SK-N-SH (cell line): Measurements from ENCODE around the gene CHAT. TPM values are rescaled to one million over a fixed set of nuclear protein-coding genes. Genes with fewer than 3 reads are reported as not detected.
A peak's percentile ranks its signal among the peaks of the same experiment; 100 is the strongest.

Experiments
- CTCF ChIA-PET: fragments of 300-600, 350-600 bp; formaldehyde crosslinking; extraction: SDS; loops from one replicate; lab custom pipeline; 2021; lab: Yijun Ruan, JAX
- POLR2A ChIA-PET: fragments of 350-600 bp; sonication (Branson Sonifier 250); formaldehyde crosslinking; extraction: SDS; loops from one replicate; lab custom pipeline; 2020; ENCODE audit warnings: antibody characterized with exemption, inconsistent platforms; lab: Yijun Ruan, JAX
- DNase-seq: peaks from one replicate; pipeline ENCODE4 v3.0.0; 2012
- H2AFZ ChIP-seq: fragments of 200-600 bp; sonication (generic); 2 replicates; pipeline ENCODE4 v1.8.1; 2016; ENCODE audit warnings: antibody characterized with exemption, mild to moderate bottlenecking, low read depth
- H3F3A ChIP-seq: fragments of 200-600 bp; sonication (generic); replicated peaks from 2 replicates; pipeline ENCODE3; 2016; ENCODE audit warnings: antibody characterized with exemption, mild to moderate bottlenecking; ENCODE audit not compliant: insufficient read depth
- H3K27ac ChIP-seq, 2 experiments: fragments of 200-500 bp in 1 of 2; fragments of 200-600 bp in 1 of 2; sonication (Bioruptor generic) in 1 of 2; sonication (generic), shearing (Covaris generic) in 1 of 2; 2 replicates each; pipeline versions ENCODE4 v1.5.1 to v1.6.1; 2014 to 2016; ENCODE audit warnings: low read depth in 2 of 2, inconsistent platforms in 1 of 2, low read length in 1 of 2, mild to moderate bottlenecking in 1 of 2, mixed read lengths in 1 of 2
- H3K27me3 ChIP-seq: fragments of 200-600 bp; sonication (generic), shearing (Covaris generic); 2 replicates; pipeline ENCODE4 v1.6.1; 2016; ENCODE audit warnings: mixed run types; ENCODE audit not compliant: insufficient read depth
- H3K36me3 ChIP-seq, 2 experiments: fragments of 200-500 bp in 1 of 2; fragments of 200-600 bp in 1 of 2; sonication (Bioruptor generic) in 1 of 2; sonication (generic) in 1 of 2; replicated peaks in 1 of 2; 2 replicates each; pipeline versions ENCODE3 to v1.5.1; 2014 to 2016; ENCODE audit warnings: low read length in 1 of 2, mild to moderate bottlenecking in 1 of 2; ENCODE audit not compliant: insufficient read depth in 2 of 2, control insufficient read depth in 1 of 2
- H3K4me1 ChIP-seq, 2 experiments: fragments of 200-500 bp in 1 of 2; fragments of 200-600 bp in 1 of 2; sonication (Bioruptor generic) in 1 of 2; sonication (generic), shearing (Covaris generic) in 1 of 2; 2 replicates each; pipeline versions ENCODE4 v1.5.1 to v1.6.1; 2014 to 2016; ENCODE audit warnings: low read depth in 1 of 2, low read length in 1 of 2, mixed run types in 1 of 2; ENCODE audit not compliant: insufficient read depth in 2 of 2, control insufficient read depth in 1 of 2
- H3K4me2 ChIP-seq: fragments of 200-600 bp; sonication (generic), shearing (Covaris generic); 2 replicates; pipeline ENCODE4 v1.6.1; 2017; ENCODE audit warnings: mixed run types
- H3K4me3 ChIP-seq, 2 experiments: fragments of 200-500 bp in 1 of 2; fragments of 200-600 bp in 1 of 2; sonication (Bioruptor generic) in 1 of 2; sonication (generic), shearing (Covaris generic) in 1 of 2; 2 replicates each; pipeline versions ENCODE4 v1.5.1 to v1.8.1; 2014 to 2016; ENCODE audit warnings: low read depth in 2 of 2, inconsistent platforms in 1 of 2, low read length in 1 of 2, mild to moderate bottlenecking in 1 of 2, mixed read lengths in 1 of 2, moderate library complexity in 1 of 2
- H3K79me2 ChIP-seq: fragments of 200-600 bp; sonication (generic); 2 replicates; pipeline ENCODE4 v1.8.1; 2017; ENCODE audit warnings: mild to moderate bottlenecking; ENCODE audit not compliant: insufficient read depth
- H3K9ac ChIP-seq: fragments of 200-600 bp; sonication (generic); 2 replicates; pipeline ENCODE4 v1.6.1; 2017; ENCODE audit warnings: mixed run types
- H3K9me2 ChIP-seq: fragments of 200-600 bp; sonication (generic); 2 replicates; pipeline ENCODE4 v1.6.1; 2017; ENCODE audit warnings: mixed run types
- H3K9me3 ChIP-seq: fragments of 200-600 bp; sonication (generic); 2 replicates; pipeline ENCODE4 v1.6.1; 2017; ENCODE audit warnings: mixed run types, mild to moderate bottlenecking, moderate library complexity
- H4K20me1 ChIP-seq: fragments of 200-600 bp; sonication (generic); 2 replicates; pipeline ENCODE4 v1.6.1; 2017; ENCODE audit warnings: mild to moderate bottlenecking, mixed run types; ENCODE audit not compliant: insufficient read depth
- CHD2 ChIP-seq: fragments of 150-350 bp; IDR thresholded peaks from 2 replicates; pipeline ENCODE4 v1.6.1; 2018; ENCODE audit warnings: low read length; ENCODE audit not compliant: partially characterized antibody
- CTCF ChIP-seq: fragments of 200-600 bp; sonication (generic); IDR thresholded peaks from 2 replicates; pipeline ENCODE4 v1.6.1; 2017; ENCODE audit warnings: antibody characterized with exemption, mild to moderate bottlenecking, moderate library complexity
- EP300 ChIP-seq, 2 experiments: IDR thresholded peaks; 2 replicates each; pipeline versions ENCODE4 v1.4.0 to v1.6.1; 2012; ENCODE audit warnings: borderline replicate concordance in 1 of 2, low read depth in 1 of 2, low read length in 1 of 2
- EZH2phosphoT487 ChIP-seq: fragments of 200-600 bp; sonication (generic); IDR thresholded peaks from 2 replicates; pipeline ENCODE4 v1.6.1; 2017; ENCODE audit warnings: low read depth, mixed run types, mild to moderate bottlenecking, antibody characterized with exemption, moderate library complexity, borderline replicate concordance
- FOXJ3 ChIP-seq: sonication (generic); formaldehyde crosslinking; IDR thresholded peaks from 2 replicates; pipeline ENCODE4 v1.5.1; 2020; ENCODE audit warnings: mild to moderate bottlenecking, missing genetic modification reagents
- GABPA ChIP-seq: IDR thresholded peaks from 2 replicates; pipeline ENCODE4 v1.4.0; 2012; ENCODE audit warnings: low read depth, mild to moderate bottlenecking
- GATA2 ChIP-seq: sonication (generic); formaldehyde crosslinking; IDR thresholded peaks from 2 replicates; pipeline ENCODE4 v1.5.0; 2020; ENCODE audit warnings: mild to moderate bottlenecking, missing genetic modification reagents
- JUND ChIP-seq: IDR thresholded peaks from 2 replicates; pipeline ENCODE4 v1.4.0; 2012
- MAX ChIP-seq: IDR thresholded peaks from 2 replicates; pipeline ENCODE4 v1.4.0; 2012; ENCODE audit warnings: low read depth
- NFIC ChIP-seq: IDR thresholded peaks from 2 replicates; pipeline ENCODE4 v1.4.0; 2012; ENCODE audit warnings: borderline replicate concordance
- PBX3 ChIP-seq: IDR thresholded peaks from 2 replicates; pipeline ENCODE4; 2012
- RCOR1 ChIP-seq: fragments of 150-350 bp; IDR thresholded peaks from 2 replicates; pipeline ENCODE4 v1.6.1; 2017; ENCODE audit warnings: antibody characterized with exemption, low read length
- RFX5 ChIP-seq: IDR thresholded peaks from 2 replicates; pipeline ENCODE4 v1.6.1; 2012; ENCODE audit warnings: mild to moderate bottlenecking, improper control_type of control experiment, low read length
- SMC3 ChIP-seq: IDR thresholded peaks from 2 replicates; pipeline ENCODE4 v1.6.1; 2012; ENCODE audit warnings: low read depth, low read length, improper control_type of control experiment
- TAF1 ChIP-seq: IDR thresholded peaks from 2 replicates; pipeline ENCODE4 v1.6.1; 2012; ENCODE audit warnings: low read depth, mild to moderate bottlenecking, low read length, moderate library complexity, borderline replicate concordance
- WGBS: methylation state at CpG from one replicate; pipeline ENCODE4 v1.1.6; 2017; ENCODE audit warnings: low lambda C conversion rate; 5-methylcytosine and 5-hydroxymethylcytosine counted together
- polyA plus RNA-seq, 3 experiments: library from polyadenylated mRNA; depleted of rRNA; stranded (reverse); fragments of >200 nt; gene quantifications; 2 replicates each; pipeline ENCODE4 v1.2.3, GENCODE V29; 2012
- TF ChIP-seq, protein P1 (sequence below): IDR thresholded peaks from 2 replicates; pipeline ENCODE4 v1.4.0; 2012; ENCODE audit warnings: low read depth, borderline replicate concordance

The CHAT gene
- polyA plus RNA-seq, 1 of the 3 experiments (the other 2 are of a cell fraction): not detected

- no peaks in the 10 kb centered on the region for H3K79me2 ChIP-seq
- no peaks in the 10 kb centered on the region for H3K9me3 ChIP-seq
- no peaks in the 10 kb centered on the region for H3F3A ChIP-seq
- WGBS: 73% methylated on average over 7 of the region's 8 CpGs
- H3K9me2 ChIP-seq: no peaks in the 10 kb centered on the region
- H3K27me3 ChIP-seq: no peaks in the 10 kb centered on the region
- no peak overlapping the region for H2AFZ ChIP-seq
- TF ChIP-seq, protein P1, sequence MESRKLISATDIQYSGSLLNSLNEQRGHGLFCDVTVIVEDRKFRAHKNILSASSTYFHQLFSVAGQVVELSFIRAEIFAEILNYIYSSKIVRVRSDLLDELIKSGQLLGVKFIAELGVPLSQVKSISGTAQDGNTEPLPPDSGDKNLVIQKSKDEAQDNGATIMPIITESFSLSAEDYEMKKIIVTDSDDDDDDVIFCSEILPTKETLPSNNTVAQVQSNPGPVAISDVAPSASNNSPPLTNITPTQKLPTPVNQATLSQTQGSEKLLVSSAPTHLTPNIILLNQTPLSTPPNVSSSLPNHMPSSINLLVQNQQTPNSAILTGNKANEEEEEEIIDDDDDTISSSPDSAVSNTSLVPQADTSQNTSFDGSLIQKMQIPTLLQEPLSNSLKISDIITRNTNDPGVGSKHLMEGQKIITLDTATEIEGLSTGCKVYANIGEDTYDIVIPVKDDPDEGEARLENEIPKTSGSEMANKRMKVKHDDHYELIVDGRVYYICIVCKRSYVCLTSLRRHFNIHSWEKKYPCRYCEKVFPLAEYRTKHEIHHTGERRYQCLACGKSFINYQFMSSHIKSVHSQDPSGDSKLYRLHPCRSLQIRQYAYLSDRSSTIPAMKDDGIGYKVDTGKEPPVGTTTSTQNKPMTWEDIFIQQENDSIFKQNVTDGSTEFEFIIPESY: no peak
- TF ChIP-seq RFX5: no peak
- no peak for TF ChIP-seq CHD2
- no peak for TF ChIP-seq EZH2phosphoT487
- no peak for TF ChIP-seq MAX
- no peak for TF ChIP-seq EP300 (IDR thresholded peaks at IDR 0.05; ENCODE audit: borderline replicate concordance in 1 of 2, low read depth in 1 of 2, low read length in 1 of 2)
- no peak for TF ChIP-seq PBX3
- no peak for TF ChIP-seq CTCF
- no peak for TF ChIP-seq SMC3
- TF ChIP-seq JUND: no peak
- no peak for TF ChIP-seq GABPA
- no peak for TF ChIP-seq GATA2
- no peak for TF ChIP-seq NFIC
- POLR2A ChIA-PET: no interaction called here
- no peaks in the 10 kb centered on the region for H4K20me1 ChIP-seq
- peak overlapping the region in 1 of 2 experiments; percentile 73; a peak in 2 of 4 replicates for H3K27ac ChIP-seq
- no peak for DNase-seq
- no peaks in the 10 kb centered on the region for H3K36me3 ChIP-seq
- H3K4me2 ChIP-seq: no peak overlapping the region
- no peak overlapping the region for H3K4me3 ChIP-seq
- no peak overlapping the region for H3K9ac ChIP-seq
- H3K4me1 ChIP-seq: peaks cover 0 to 27% of the 10 kb centered on the region in 2 experiments; a peak in 2 of 4 replicates
- CTCF ChIA-PET: interaction anchor here (1.2 kb wide), 1 partner anchor 33 kb away, joined by 3 read pairs; no protein-coding TSS in a partner anchor
Measured at GRCh38 chr10:49628599-49628998, 14.8 kb downstream of the CHAT start.

- 58% methylated on average over 9 of the region's 9 CpGs for WGBS
- peak overlapping the region in 1 of 2 experiments; percentile 73; a peak in 2 of 4 replicates for H3K27ac ChIP-seq
- no peak overlapping the region for H3K9ac ChIP-seq
- peaks cover 0 to 36% of the 10 kb centered on the region in 2 experiments; a peak in 2 of 4 replicates for H3K4me1 ChIP-seq
- no peak overlapping the region for H2AFZ ChIP-seq
- no peaks in the 10 kb centered on the region; the same call in 1 of the 2 replicates for H3K27me3 ChIP-seq
- peak; percentile 68 for DNase-seq
- H3K4me2 ChIP-seq: no peak overlapping the region
- H3K4me3 ChIP-seq: no peak overlapping the region
- no peak for TF ChIP-seq TAF1
- peak; percentile 7 for TF ChIP-seq CHD2
- TF ChIP-seq RCOR1: 0 out of 2 replicates have a peak, but pooled peaks have one; percentile 9
- no peak for TF ChIP-seq RFX5
- peak; percentile 63; the same call in 1 of the 2 replicates for TF ChIP-seq FOXJ3
- peak in 1 of 2 experiments; percentile 19; a peak in 1 of 4 replicates for TF ChIP-seq EP300 (IDR thresholded peaks at IDR 0.05; ENCODE audit: borderline replicate concordance in 1 of 2, low read depth in 1 of 2, low read length in 1 of 2)
- H3K36me3 ChIP-seq: no peaks in the 10 kb centered on the region
- POLR2A ChIA-PET: no interaction called here
- no peaks in the 10 kb centered on the region for H3F3A ChIP-seq
- no peaks in the 10 kb centered on the region for H3K9me2 ChIP-seq
- no peaks in the 10 kb centered on the region for H3K9me3 ChIP-seq
- H3K79me2 ChIP-seq: no peaks in the 10 kb centered on the region
- CTCF ChIA-PET: no interaction called here
- H4K20me1 ChIP-seq: no peaks in the 10 kb centered on the region
Measured at GRCh38 chr10:49629431-49629881, 15.6 kb downstream of the CHAT start.
